ENCODE measurements around the gene DOK4.

- TF ChIP-seq, protein P1, sequence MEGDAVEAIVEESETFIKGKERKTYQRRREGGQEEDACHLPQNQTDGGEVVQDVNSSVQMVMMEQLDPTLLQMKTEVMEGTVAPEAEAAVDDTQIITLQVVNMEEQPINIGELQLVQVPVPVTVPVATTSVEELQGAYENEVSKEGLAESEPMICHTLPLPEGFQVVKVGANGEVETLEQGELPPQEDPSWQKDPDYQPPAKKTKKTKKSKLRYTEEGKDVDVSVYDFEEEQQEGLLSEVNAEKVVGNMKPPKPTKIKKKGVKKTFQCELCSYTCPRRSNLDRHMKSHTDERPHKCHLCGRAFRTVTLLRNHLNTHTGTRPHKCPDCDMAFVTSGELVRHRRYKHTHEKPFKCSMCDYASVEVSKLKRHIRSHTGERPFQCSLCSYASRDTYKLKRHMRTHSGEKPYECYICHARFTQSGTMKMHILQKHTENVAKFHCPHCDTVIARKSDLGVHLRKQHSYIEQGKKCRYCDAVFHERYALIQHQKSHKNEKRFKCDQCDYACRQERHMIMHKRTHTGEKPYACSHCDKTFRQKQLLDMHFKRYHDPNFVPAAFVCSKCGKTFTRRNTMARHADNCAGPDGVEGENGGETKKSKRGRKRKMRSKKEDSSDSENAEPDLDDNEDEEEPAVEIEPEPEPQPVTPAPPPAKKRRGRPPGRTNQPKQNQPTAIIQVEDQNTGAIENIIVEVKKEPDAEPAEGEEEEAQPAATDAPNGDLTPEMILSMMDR (conservative IDR thresholded peaks at IDR 0.05; ENCODE audit: low read length): no peak
- no peak for TF ChIP-seq EZH2phosphoT487 (IDR thresholded peaks at IDR 0.05; ENCODE audit: borderline replicate concordance)
These were observed 1.7 kb downstream of the DOK4 start for GRCh38 chr16:57484515-57485005.
